IMR-90 (cell line): ENCODE results near the gene GRAMD1B. TPM values are rescaled to one million over a fixed set of nuclear protein-coding genes. Genes with fewer than 3 reads are reported as not detected.

Experiments
- ATAC-seq: fragments of 200-7000 bp; cut with Tn5 transposase; 2 replicates; pipeline ENCODE4 v1.9.1; 2020; ENCODE audit warnings: low read depth, mild to moderate bottlenecking, moderate library complexity
- BruUV-seq: library from RNA; stranded (reverse); fragments of 400-500 nt; replicated peaks from 2 replicates; lab custom pipeline; 2021; lab: Mats Ljungman, UMichigan
- CTCF ChIA-PET: fragments of 300-600 bp; formaldehyde crosslinking; extraction: SDS; loops from one replicate; lab custom pipeline; 2021; ENCODE audit warnings: antibody characterized with exemption; lab: Yijun Ruan, JAX
- POLR2A ChIA-PET: fragments of 300-600 bp; sonication (Branson Sonifier 250); formaldehyde crosslinking; loops from one replicate; lab custom pipeline; 2022; ENCODE audit warnings: antibody characterized with exemption; ENCODE audit not compliant: unreplicated experiment; lab: Charles Lee
- DNase-seq: peaks from one replicate; pipeline ENCODE4 v3.0.0; 2013
- H2AFZ ChIP-seq: replicated peaks from 2 replicates; pipeline ENCODE3; 2013; ENCODE audit warnings: low read length, mild to moderate bottlenecking; ENCODE audit not compliant: poor library complexity
- H2AK5ac ChIP-seq: 2 replicates; pipeline ENCODE4 v1.6.1; 2013; ENCODE audit warnings: low read depth, low read length, inconsistent platforms
- H2AK9ac ChIP-seq: replicated peaks from 2 replicates; pipeline ENCODE3; 2013; ENCODE audit warnings: mild to moderate bottlenecking, low read depth, low read length, moderate library complexity; ENCODE audit not compliant: poor library complexity
- H2BK120ac ChIP-seq: 2 replicates; pipeline ENCODE4 v1.6.1; 2013; ENCODE audit warnings: low read depth, low read length, inconsistent platforms
- H2BK15ac ChIP-seq: 3 replicates; pipeline ENCODE4 v1.6.1; 2013; ENCODE audit warnings: low read depth, low read length, inconsistent platforms
- H2BK20ac ChIP-seq: 2 replicates; pipeline ENCODE4 v1.6.1; 2013; ENCODE audit warnings: low read depth, mild to moderate bottlenecking, inconsistent platforms, low read length, moderate library complexity
- H2BK5ac ChIP-seq: 2 replicates; pipeline ENCODE4 v1.6.1; 2013; ENCODE audit warnings: mild to moderate bottlenecking, low read depth, low read length, inconsistent platforms; ENCODE audit not compliant: poor library complexity, severe bottlenecking
- H3K14ac ChIP-seq: replicated peaks from 2 replicates; pipeline ENCODE4 v1.6.1; 2013; ENCODE audit warnings: low read depth, low read length, inconsistent platforms
- H3K18ac ChIP-seq: 2 replicates; pipeline ENCODE4 v1.6.1; 2013; ENCODE audit warnings: low read depth, low read length, control low read depth
- H3K23ac ChIP-seq: 2 replicates; pipeline ENCODE4 v1.6.1; 2013; ENCODE audit warnings: low read depth, low read length, inconsistent platforms
- H3K27ac ChIP-seq: 2 replicates; pipeline ENCODE4 v1.5.1; 2013; ENCODE audit warnings: mild to moderate bottlenecking, control low read depth, low read length; ENCODE audit not compliant: insufficient read depth
- H3K27me3 ChIP-seq: 2 replicates; pipeline ENCODE4 v1.6.1; 2013; ENCODE audit warnings: low read length; ENCODE audit not compliant: control insufficient read depth, insufficient read depth
- H3K36me3 ChIP-seq: 2 replicates; pipeline ENCODE4 v1.6.1; 2013; ENCODE audit warnings: low read length, mixed read lengths; ENCODE audit not compliant: control insufficient read depth, insufficient read depth
- H3K4ac ChIP-seq: 2 replicates; pipeline ENCODE4 v1.6.1; 2013; ENCODE audit warnings: low read depth, low read length, inconsistent platforms
- H3K4me1 ChIP-seq: 2 replicates; pipeline ENCODE4 v1.6.1; 2013; ENCODE audit warnings: low read length, mixed read lengths; ENCODE audit not compliant: control insufficient read depth, insufficient read depth
- H3K4me2 ChIP-seq: 2 replicates; pipeline ENCODE4 v1.6.1; 2013; ENCODE audit warnings: low read depth, mild to moderate bottlenecking, control low read depth, low read length, moderate library complexity
- H3K4me3 ChIP-seq: 2 replicates; pipeline ENCODE4 v1.5.1; 2013; ENCODE audit warnings: low read depth, mild to moderate bottlenecking, control low read depth, low read length, moderate library complexity; ENCODE audit not compliant: insufficient read depth
- H3K56ac ChIP-seq: 2 replicates; pipeline ENCODE4 v1.6.1; 2013; ENCODE audit warnings: low read length, inconsistent platforms; ENCODE audit not compliant: insufficient read depth; ENCODE audit errors: extremely low read depth
- H3K79me1 ChIP-seq, 2 experiments: 2 replicates each; pipeline ENCODE4 v1.6.1; 2013; ENCODE audit warnings: low read length in 2 of 2, inconsistent platforms in 1 of 2, low read depth in 1 of 2
- H3K9ac ChIP-seq: 2 replicates; pipeline ENCODE4 v1.6.1; 2013; ENCODE audit warnings: low read depth, low read length, control low read depth
- H3K9me1 ChIP-seq: 2 replicates; pipeline ENCODE4 v1.6.1; 2013; ENCODE audit warnings: low read length, inconsistent platforms; ENCODE audit not compliant: insufficient read depth
- H3K9me3 ChIP-seq: 2 replicates; pipeline ENCODE4 v1.6.1; 2013; ENCODE audit warnings: low read length; ENCODE audit not compliant: control insufficient read depth, insufficient read depth
- H4K20me1 ChIP-seq: 2 replicates; pipeline ENCODE4 v1.6.1; 2013; ENCODE audit warnings: low read length, inconsistent platforms; ENCODE audit not compliant: insufficient read depth
- H4K5ac ChIP-seq: 2 replicates; pipeline ENCODE4 v1.6.1; 2013; ENCODE audit warnings: mild to moderate bottlenecking, low read depth, low read length, control low read depth
- H4K8ac ChIP-seq, 2 experiments: 2 replicates each; pipeline ENCODE4 v1.6.1; 2013; ENCODE audit warnings: low read depth in 2 of 2, low read length in 2 of 2, control low read depth in 1 of 2, inconsistent platforms in 1 of 2
- H4K91ac ChIP-seq: 2 replicates; pipeline ENCODE4 v1.6.1; 2013; ENCODE audit warnings: low read depth, low read length, inconsistent platforms; ENCODE audit not compliant: insufficient read depth
- BHLHE40 ChIP-seq: fragments of 150-350 bp; IDR thresholded peaks from 2 replicates; pipeline ENCODE4 v1.6.1; 2016; ENCODE audit warnings: mild to moderate bottlenecking, low read depth, low read length
- CEBPB ChIP-seq: IDR thresholded peaks from 2 replicates; pipeline ENCODE4 v1.6.1; 2012; ENCODE audit warnings: low read depth, low read length, improper control_type of control experiment
- CHD1 ChIP-seq: IDR thresholded peaks from 2 replicates; pipeline ENCODE4 v1.6.1; 2012; ENCODE audit warnings: low read depth, low read length, improper control_type of control experiment
- FOS ChIP-seq: fragments of 150-350 bp; IDR thresholded peaks from 2 replicates; pipeline ENCODE4 v1.6.1; 2016; ENCODE audit warnings: low read depth, low read length
- MAFK ChIP-seq: IDR thresholded peaks from 2 replicates; pipeline ENCODE4 v1.6.1; 2012; ENCODE audit warnings: low read depth, low read length, improper control_type of control experiment
- MAZ ChIP-seq: IDR thresholded peaks from 2 replicates; pipeline ENCODE4 v1.6.1; 2012; ENCODE audit warnings: low read depth, mild to moderate bottlenecking, low read length, improper control_type of control experiment, moderate library complexity, borderline replicate concordance
- MXI1 ChIP-seq: IDR thresholded peaks from 2 replicates; pipeline ENCODE4 v1.6.1; 2012; ENCODE audit warnings: low read depth, mild to moderate bottlenecking, low read length, moderate library complexity, borderline replicate concordance
- NFE2L2 ChIP-seq: fragments of 150-350 bp; IDR thresholded peaks from 2 replicates; pipeline ENCODE4 v1.6.1; 2016; ENCODE audit warnings: low read depth, mild to moderate bottlenecking, low read length
- POLR2A ChIP-seq: IDR thresholded peaks from 2 replicates; pipeline ENCODE4 v1.6.1; 2012; ENCODE audit warnings: mild to moderate bottlenecking, low read depth, low read length
- RAD21 ChIP-seq: IDR thresholded peaks from 2 replicates; pipeline ENCODE4 v1.6.1; 2012; ENCODE audit warnings: low read length, improper control_type of control experiment
- RCOR1 ChIP-seq: IDR thresholded peaks from 2 replicates; pipeline ENCODE4 v1.6.1; 2012; ENCODE audit warnings: mild to moderate bottlenecking, low read length, improper control_type of control experiment; ENCODE audit not compliant: insufficient replicate concordance
- RFX5 ChIP-seq: IDR thresholded peaks from 2 replicates; pipeline ENCODE4 v1.8.0; 2012; ENCODE audit warnings: low read depth, mild to moderate bottlenecking, low read length, moderate library complexity
- SMC3 ChIP-seq: fragments of 150-350 bp; IDR thresholded peaks from 2 replicates; pipeline ENCODE4 v1.6.1; 2016; ENCODE audit warnings: low read depth, mild to moderate bottlenecking, antibody characterized with exemption, low read length, moderate library complexity
- WGBS, 2 experiments: methylation state at CpG; one replicate each; pipeline versions ENCODE4 v1.1.5 to v1.1.7; 2013; ENCODE audit warnings: missing lambda C conversion rate in 2 of 2; ENCODE audit not compliant: insufficient read length in 1 of 2; ENCODE audit errors: extremely low coverage in 2 of 2; 5-methylcytosine and 5-hydroxymethylcytosine counted together
- dilution Hi-C: fragments of 300-500 bp; cut with HindIII; formaldehyde crosslinking; loops from one replicate; pipeline ENCODE4 v1.14.3; 2018; ENCODE audit warnings: low sequenced_read_pairs; ENCODE audit not compliant: unreplicated experiment
- in situ Hi-C: fragments of 300-500 bp; cut with MboI; formaldehyde crosslinking; loops from 3 replicates; pipeline ENCODE4 v1.14.3; 2019; ENCODE audit warnings: low sequenced_read_pairs, inconsistent platforms, mixed read lengths
- intact Hi-C: fragments of 100-400 bp; cut with micrococcal nuclease; formaldehyde crosslinking; loops from 2 replicates; pipeline ENCODE4 v1.10.0; 2022
- polyA plus RNA-seq, 3 experiments: library from polyadenylated mRNA; depleted of rRNA; stranded (reverse); fragments of >200 nt; gene quantifications; 2 replicates each; pipeline ENCODE4 v1.2.3, GENCODE V29; 2012; ENCODE audit warnings: low replicate concordance in 1 of 3
- total RNA-seq: library from RNA; depleted of rRNA; stranded (reverse); fragments of >200 nt; gene quantifications from 2 replicates; pipeline ENCODE4 v1.2.3, GENCODE V29; 2012
- TF ChIP-seq, protein P1 (sequence below): fragments of 150-350 bp; IDR thresholded peaks from 2 replicates; pipeline ENCODE4 v1.6.1; 2016; ENCODE audit warnings: low read depth, mild to moderate bottlenecking, low read length, moderate library complexity, borderline replicate concordance
- TF ChIP-seq, protein P2 (sequence below): conservative IDR thresholded peaks from 2 replicates; pipeline ENCODE4 v1.5.1; 2012; ENCODE audit warnings: mild to moderate bottlenecking, low read depth, low read length, improper control_type of control experiment
- TF ChIP-seq, protein P3 (sequence below): fragments of 150-350 bp; IDR thresholded peaks from 2 replicates; pipeline ENCODE4 v1.6.1; 2017; ENCODE audit warnings: mild to moderate bottlenecking, antibody characterized with exemption, low read length, low read depth

GRAMD1B gene
- total and polyA plus RNA-seq, 2 of the 4 experiments (the other 2 are of a cell fraction): 7.1 to 7.2 TPM

DNA sequence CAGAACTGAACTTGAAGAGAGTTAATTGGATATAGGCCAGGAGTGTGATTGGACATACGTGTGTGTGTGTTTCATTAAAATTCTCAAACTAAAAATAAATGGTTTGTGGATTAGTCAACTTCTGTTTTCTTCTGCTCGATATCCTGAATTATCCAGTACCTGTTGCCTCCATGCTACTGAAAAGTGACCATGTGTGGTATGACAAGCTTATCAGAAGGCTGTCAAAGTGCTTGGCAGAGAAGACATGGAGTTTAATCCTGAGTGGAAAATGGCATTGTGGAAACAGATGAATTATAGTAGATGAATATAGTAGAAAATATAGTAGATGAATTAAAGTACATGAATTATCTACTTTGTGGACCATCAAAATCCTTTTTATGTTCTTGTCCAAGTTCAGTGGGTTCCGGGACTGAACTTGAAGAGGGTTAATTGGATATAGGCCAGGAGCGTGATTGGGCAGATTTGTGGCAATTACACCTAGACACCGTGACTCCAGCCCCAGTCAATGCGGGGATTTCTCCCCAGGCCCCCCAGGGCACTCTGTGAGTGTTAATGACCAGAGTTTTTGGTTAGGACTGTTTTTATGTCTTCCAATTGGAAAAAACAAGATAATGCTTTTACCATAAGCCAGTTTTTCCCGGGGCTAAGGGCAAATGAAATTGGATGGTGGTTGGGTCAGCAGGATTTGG is 30.1 kb downstream of the GRAMD1B start:
- Histone ChIP-seq H2AK9ac (no peak overlapping the region), H3K23ac (no peak overlapping the region), H2AFZ (no peak overlapping the region), H2AK5ac (no peak overlapping the region), H3K18ac (no peak overlapping the region), H3K9me3 (no peaks in the 10 kb centered on the region), H2BK20ac (no peak overlapping the region), H4K5ac (no peak overlapping the region), H3K27me3 (no peaks in the 10 kb centered on the region), H2BK120ac (no peak overlapping the region), H3K9ac (no peak overlapping the region), H2BK15ac (no peak overlapping the region), H3K79me1 (peaks cover 27 to 35% of the 10 kb centered on the region in 2 experiments), H3K9me1 (no peaks in the 10 kb centered on the region), H3K4me2 (no peak overlapping the region), H3K4me1 (0 out of 2 replicates have a peak, but pooled peaks cover 2% of the 10 kb centered on the region), H3K56ac (no peak overlapping the region), H4K91ac (no peak overlapping the region), H3K36me3 (no peaks in the 10 kb centered on the region), H3K4ac (no peak overlapping the region), H3K4me3 (no peak overlapping the region), H3K27ac (no peak overlapping the region), H4K20me1 (no peaks in the 10 kb centered on the region), H2BK5ac (no peak overlapping the region), H4K8ac (no peak overlapping the region), H3K14ac (no peak overlapping the region)
- BruUV-seq: no TSS peak
- 80% methylated on average over 1 of the region's 7 CpGs; no CpG with 5 or more reads in 1 of the 2 experiments for WGBS, 2 experiments
- in situ Hi-C loops: no loop called here
- dilution Hi-C loops: no loop called here
- intact Hi-C loops: no loop called here
- DNase-seq: no peak
- no peak for ATAC-seq
- POLR2A ChIA-PET: no interaction called here
- no peak for TF ChIP-seq CEBPB
- no peak for TF ChIP-seq BHLHE40
- TF ChIP-seq, protein P1, sequence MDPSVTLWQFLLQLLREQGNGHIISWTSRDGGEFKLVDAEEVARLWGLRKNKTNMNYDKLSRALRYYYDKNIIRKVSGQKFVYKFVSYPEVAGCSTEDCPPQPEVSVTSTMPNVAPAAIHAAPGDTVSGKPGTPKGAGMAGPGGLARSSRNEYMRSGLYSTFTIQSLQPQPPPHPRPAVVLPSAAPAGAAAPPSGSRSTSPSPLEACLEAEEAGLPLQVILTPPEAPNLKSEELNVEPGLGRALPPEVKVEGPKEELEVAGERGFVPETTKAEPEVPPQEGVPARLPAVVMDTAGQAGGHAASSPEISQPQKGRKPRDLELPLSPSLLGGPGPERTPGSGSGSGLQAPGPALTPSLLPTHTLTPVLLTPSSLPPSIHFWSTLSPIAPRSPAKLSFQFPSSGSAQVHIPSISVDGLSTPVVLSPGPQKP: no peak
- TF ChIP-seq, protein P2, sequence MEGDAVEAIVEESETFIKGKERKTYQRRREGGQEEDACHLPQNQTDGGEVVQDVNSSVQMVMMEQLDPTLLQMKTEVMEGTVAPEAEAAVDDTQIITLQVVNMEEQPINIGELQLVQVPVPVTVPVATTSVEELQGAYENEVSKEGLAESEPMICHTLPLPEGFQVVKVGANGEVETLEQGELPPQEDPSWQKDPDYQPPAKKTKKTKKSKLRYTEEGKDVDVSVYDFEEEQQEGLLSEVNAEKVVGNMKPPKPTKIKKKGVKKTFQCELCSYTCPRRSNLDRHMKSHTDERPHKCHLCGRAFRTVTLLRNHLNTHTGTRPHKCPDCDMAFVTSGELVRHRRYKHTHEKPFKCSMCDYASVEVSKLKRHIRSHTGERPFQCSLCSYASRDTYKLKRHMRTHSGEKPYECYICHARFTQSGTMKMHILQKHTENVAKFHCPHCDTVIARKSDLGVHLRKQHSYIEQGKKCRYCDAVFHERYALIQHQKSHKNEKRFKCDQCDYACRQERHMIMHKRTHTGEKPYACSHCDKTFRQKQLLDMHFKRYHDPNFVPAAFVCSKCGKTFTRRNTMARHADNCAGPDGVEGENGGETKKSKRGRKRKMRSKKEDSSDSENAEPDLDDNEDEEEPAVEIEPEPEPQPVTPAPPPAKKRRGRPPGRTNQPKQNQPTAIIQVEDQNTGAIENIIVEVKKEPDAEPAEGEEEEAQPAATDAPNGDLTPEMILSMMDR: no peak
- no peak for TF ChIP-seq RFX5
- no peak for TF ChIP-seq RCOR1
- no peak for TF ChIP-seq MAFK
- TF ChIP-seq, protein P3, sequence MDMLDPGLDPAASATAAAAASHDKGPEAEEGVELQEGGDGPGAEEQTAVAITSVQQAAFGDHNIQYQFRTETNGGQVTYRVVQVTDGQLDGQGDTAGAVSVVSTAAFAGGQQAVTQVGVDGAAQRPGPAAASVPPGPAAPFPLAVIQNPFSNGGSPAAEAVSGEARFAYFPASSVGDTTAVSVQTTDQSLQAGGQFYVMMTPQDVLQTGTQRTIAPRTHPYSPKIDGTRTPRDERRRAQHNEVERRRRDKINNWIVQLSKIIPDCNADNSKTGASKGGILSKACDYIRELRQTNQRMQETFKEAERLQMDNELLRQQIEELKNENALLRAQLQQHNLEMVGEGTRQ: no peak
- TF ChIP-seq MAZ: no peak
- TF ChIP-seq NFE2L2: no peak
- no peak for TF ChIP-seq SMC3
- no peak for TF ChIP-seq FOS
- no peak for TF ChIP-seq RAD21
- no peak for TF ChIP-seq MXI1
- TF ChIP-seq POLR2A: no peak
- no peak for TF ChIP-seq CHD1
- CTCF ChIA-PET: interaction anchor here (0.6 kb wide), 1 partner anchor 258 kb away, joined by 6 read pairs; no protein-coding TSS in a partner anchor
